Ascending aorta (tissue), 2 donors: ENCODE data around the gene UBE2E2. TPM values are rescaled to one million over a fixed set of nuclear protein-coding genes. Genes with fewer than 3 reads are reported as not detected.
"Not testable (repeated sequence)": the region's sequence is repeated elsewhere in the genome, so short reads cannot be mapped to it uniquely, and the experiment has no call there.

ENCODE experiments used
- DNase-seq, 2 donors: peaks; one replicate each; pipeline ENCODE4 v3.0.0-alpha.2; 2019; ENCODE audit warnings: low spot score in 2 of 2
- H3K27ac ChIP-seq, 2 donors: fragments of 200-600 bp; sonication (generic); one replicate each; pipeline ENCODE4 v1.5.1; 2016 to 2017; ENCODE audit warnings: mild to moderate bottlenecking in 1 of 2
- H3K27me3 ChIP-seq: fragments of 200-600 bp; sonication (generic); one replicate; pipeline ENCODE4 v1.5.1; 2017
- H3K36me3 ChIP-seq, 2 donors: fragments of 200-600 bp; sonication (generic); one replicate each; pipeline ENCODE4 v1.5.1; 2016
- H3K4me1 ChIP-seq, 2 donors: fragments of 200-600 bp; sonication (generic); one replicate each; pipeline ENCODE4 v1.5.1; 2016 to 2017; ENCODE audit warnings: mild to moderate bottlenecking in 1 of 2
- H3K4me3 ChIP-seq, 2 donors: fragments of 200-600 bp; sonication (generic); one replicate each; pipeline ENCODE4 v1.5.1; 2016 to 2017; ENCODE audit warnings: mild to moderate bottlenecking in 1 of 2
- H3K9me3 ChIP-seq, 2 donors: fragments of 200-600 bp; sonication (generic); one replicate each; pipeline ENCODE4 v1.5.1; 2016
- intact Hi-C: fragments of 100-400 bp; cut with DNase I; formaldehyde crosslinking; loops from one replicate; pipeline ENCODE4 v1.15.1; 2023
- total RNA-seq: library from RNA; depleted of rRNA; stranded (reverse); fragments of >200 nt; gene quantifications from one replicate; pipeline ENCODE4 v1.1.0, GENCODE V29; 2016
- TF ChIP-seq, protein P1 (sequence below), 3 experiments: fragments of 200-600 bp in 2 of 3; fragments of 450-650 bp in 1 of 3; sonication (generic) in 2 of 3; IDR thresholded peaks; one replicate each; pipeline ENCODE4 v1.5.1; 2016 to 2019; ENCODE audit warnings: antibody characterized with exemption in 3 of 3, mild to moderate bottlenecking in 1 of 3, moderate library complexity in 1 of 3

UBE2E2 gene
- total RNA-seq, 1 donor from 2014 or later = 5.3 TPM

DNA sequence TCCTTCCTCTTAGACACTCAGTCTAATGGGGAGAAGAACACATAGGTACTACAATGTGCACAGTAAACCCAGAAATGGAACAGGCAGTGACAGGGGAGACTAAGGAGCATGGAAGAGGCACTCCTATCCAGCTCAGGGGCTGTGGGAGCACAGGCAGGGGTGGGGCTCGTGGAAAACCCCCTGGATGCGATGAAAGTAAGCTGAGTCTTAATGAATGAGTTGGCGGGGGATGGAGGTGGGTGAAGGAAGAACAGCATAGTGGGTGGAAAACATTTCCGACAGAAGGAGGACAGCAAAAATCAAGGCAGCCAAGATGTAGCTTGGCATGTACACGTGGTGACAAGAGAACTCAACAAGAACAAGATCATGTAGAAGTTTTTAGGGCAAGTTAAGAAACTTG lies 33.6 kb upstream of the UBE2E2 start:
- intact Hi-C loops = no loop called here
- TF ChIP-seq, protein P1, sequence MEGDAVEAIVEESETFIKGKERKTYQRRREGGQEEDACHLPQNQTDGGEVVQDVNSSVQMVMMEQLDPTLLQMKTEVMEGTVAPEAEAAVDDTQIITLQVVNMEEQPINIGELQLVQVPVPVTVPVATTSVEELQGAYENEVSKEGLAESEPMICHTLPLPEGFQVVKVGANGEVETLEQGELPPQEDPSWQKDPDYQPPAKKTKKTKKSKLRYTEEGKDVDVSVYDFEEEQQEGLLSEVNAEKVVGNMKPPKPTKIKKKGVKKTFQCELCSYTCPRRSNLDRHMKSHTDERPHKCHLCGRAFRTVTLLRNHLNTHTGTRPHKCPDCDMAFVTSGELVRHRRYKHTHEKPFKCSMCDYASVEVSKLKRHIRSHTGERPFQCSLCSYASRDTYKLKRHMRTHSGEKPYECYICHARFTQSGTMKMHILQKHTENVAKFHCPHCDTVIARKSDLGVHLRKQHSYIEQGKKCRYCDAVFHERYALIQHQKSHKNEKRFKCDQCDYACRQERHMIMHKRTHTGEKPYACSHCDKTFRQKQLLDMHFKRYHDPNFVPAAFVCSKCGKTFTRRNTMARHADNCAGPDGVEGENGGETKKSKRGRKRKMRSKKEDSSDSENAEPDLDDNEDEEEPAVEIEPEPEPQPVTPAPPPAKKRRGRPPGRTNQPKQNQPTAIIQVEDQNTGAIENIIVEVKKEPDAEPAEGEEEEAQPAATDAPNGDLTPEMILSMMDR (IDR thresholded peaks at IDR 0.05) = no peak
- Histone ChIP-seq H3K4me3 (no peak overlapping the region), H3K9me3 (no peaks in the 10 kb centered on the region), H3K4me1 (no peaks in the 10 kb centered on the region), H3K27ac (no peak overlapping the region), H3K36me3 (no peaks in the 10 kb centered on the region), H3K27me3 (no peaks in the 10 kb centered on the region)
- no peak for DNase-seq

DNA sequence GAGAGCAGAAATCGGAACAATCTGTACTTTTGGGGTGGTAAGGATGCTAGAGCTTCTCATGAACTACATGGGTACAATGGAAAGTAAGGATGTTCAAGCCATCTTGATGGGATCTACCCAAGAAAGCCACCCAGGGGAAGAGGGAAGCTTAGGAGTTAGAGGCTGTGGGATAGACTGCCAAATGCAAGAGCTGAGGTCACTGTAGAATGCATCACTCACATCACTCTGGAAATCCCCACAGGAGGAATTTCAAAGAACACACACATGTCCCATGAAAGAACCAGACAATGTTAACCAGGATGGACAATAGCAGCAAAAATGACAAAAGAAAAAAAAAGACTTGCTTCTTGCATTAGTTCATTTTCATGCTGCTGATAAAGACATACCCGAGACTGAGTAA lies 32.8 kb upstream of the UBE2E2 start:
- Histone ChIP-seq H3K4me3 (no peak overlapping the region), H3K36me3 (no peaks in the 10 kb centered on the region), H3K27ac (no peak overlapping the region), H3K27me3 (no peaks in the 10 kb centered on the region), H3K9me3 (no peaks in the 10 kb centered on the region), H3K4me1 (no peaks in the 10 kb centered on the region)
- intact Hi-C loops = no loop called here
- DNase-seq = no peak
- TF ChIP-seq, protein P1 (IDR thresholded peaks at IDR 0.05) = no peak

DNA sequence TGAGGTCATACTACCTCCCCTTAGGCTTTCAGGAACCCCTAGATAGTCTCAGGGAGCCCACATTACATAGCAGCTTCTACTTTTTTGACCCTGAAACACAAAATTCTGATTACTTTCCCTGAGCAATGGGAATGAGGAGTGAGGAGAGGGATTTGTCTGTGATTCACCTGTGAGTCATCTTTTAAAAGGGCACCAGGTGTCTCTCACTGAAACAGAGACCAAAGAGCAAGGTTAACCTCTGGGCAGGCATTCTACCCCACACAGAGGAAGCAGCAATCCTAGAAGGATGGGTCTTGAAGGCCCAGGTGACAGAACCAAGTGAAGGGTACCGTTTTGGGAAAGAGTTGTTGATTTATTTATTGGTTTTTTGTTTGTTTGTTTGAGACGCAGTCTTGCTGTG lies 31.1 kb upstream of the UBE2E2 start:
- Histone ChIP-seq H3K27me3 (no peaks in the 10 kb centered on the region), H3K4me1 (no peaks in the 10 kb centered on the region), H3K27ac (no peak overlapping the region), H3K4me3 (no peak overlapping the region), H3K9me3 (no peaks in the 10 kb centered on the region), H3K36me3 (no peaks in the 10 kb centered on the region)
- no peak for DNase-seq
- TF ChIP-seq, protein P1 (IDR thresholded peaks at IDR 0.05) = no peak
- intact Hi-C loops = no loop called here

DNA sequence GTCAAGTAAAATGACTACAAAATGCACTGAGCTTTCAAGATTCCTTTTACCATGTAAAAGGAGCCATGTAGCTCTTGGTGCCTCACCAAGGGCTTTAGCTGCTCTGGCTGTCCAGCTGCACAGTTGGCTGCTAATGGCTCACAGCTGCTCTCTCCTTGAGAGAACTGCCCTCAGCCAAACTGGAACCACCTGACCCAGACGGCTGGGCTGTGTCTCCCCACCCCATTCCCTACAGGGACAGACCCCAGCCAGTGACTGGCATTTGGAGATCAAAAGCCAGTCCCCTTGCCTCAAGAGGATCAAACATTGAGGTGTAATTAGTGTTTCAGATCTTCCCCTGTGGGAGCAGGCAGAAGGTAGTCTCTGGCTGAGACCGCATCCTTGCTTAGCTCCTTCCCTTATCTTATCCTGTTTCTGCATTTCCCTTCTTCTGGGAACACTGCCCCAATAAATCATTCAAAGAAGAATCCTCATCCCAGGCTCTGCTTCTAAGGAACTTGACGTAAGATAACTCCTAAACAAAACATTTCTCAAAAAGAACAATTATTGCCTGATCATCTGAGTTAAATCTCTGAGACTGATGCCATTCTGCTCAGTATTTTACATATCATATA lies 28.6 kb upstream of the UBE2E2 start:
- no peaks in the 10 kb centered on the region for H3K4me1 ChIP-seq
- TF ChIP-seq, protein P1 (IDR thresholded peaks at IDR 0.05) = no peak
- H3K36me3 ChIP-seq = no peaks in the 10 kb centered on the region
- H3K9me3 ChIP-seq = peaks cover 0 to 6% of the 10 kb centered on the region in 2 donors
- intact Hi-C loops = no loop called here
- H3K27me3 ChIP-seq = no peaks in the 10 kb centered on the region
- DNase-seq = no peak
- H3K4me3 ChIP-seq = no peak overlapping the region
- H3K27ac ChIP-seq = no peak overlapping the region

DNA sequence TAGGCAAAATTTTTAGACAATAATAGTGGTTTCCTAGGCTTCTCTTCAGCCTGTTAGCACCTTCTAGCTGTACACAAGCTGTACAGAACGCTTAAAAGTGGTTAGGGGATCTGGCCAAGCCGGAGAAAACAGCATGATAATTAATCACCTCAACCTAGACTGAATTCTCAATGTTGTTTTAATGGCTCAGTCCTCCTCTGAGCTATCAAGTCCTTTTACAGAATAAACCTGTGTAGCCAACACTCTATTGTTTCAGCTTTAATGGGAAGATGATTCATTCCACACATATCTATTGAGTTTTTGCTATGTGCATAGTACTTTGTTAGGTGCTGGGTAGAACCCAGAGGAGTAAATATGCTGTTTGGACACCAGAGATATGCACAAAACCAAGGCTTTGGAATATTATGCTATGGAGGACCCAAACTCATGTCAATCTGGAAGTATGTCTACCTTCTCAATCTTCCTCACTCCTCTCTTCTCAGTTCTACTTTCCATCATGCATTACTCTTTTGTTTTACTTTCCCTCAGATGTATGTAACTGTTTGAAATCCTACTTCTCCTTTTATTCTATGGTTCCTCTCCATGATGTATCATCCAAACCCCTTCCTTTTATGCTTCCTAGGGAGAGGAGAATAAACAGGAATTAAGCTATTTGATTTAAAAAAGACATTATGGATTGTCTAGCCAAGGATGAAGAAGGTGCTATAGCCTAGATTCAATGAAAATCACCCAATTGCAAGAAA lies 27.6 kb upstream of the UBE2E2 start:
- H3K4me3 ChIP-seq = no peak overlapping the region
- DNase-seq = no peak

DNA sequence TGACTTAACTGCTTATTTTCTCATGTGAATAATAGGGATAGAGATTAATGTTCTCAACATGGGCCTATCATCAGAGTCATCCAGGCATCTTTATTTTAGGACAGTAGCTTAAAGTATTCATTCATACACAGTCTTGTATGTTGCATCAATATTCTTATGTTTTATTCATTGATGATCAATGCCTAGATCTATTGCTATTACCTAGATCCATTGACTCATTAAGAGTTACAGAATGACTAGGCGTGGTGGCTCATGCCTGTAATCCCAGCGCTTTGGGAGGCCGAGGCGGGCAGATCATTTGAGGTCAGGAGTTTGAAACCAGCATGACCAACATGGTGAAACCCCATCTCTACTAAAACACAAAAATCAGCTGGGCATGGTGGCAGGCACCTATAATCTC lies 26.3 kb upstream of the UBE2E2 start:
- H3K36me3 ChIP-seq, DNase-seq, H3K27me3 ChIP-seq, intact Hi-C loops, H3K4me3 ChIP-seq, H3K9me3 ChIP-seq, H3K27ac ChIP-seq, H3K4me1 ChIP-seq: not testable (repeated sequence)

More for the DNA sequence above, 27.6 kb upstream of the UBE2E2 start:
- no peaks in the 10 kb centered on the region for H3K36me3 ChIP-seq
- H3K9me3 ChIP-seq = peaks cover 0 to 6% of the 10 kb centered on the region in 2 donors
- intact Hi-C loops = no loop called here
- no peaks in the 10 kb centered on the region for H3K27me3 ChIP-seq
- no peak overlapping the region for H3K27ac ChIP-seq
- TF ChIP-seq, protein P1 (IDR thresholded peaks at IDR 0.05) = no peak
- no peaks in the 10 kb centered on the region for H3K4me1 ChIP-seq
